Measurements from ENCODE around the gene SYNE4. TPM values are rescaled to one million over a fixed set of nuclear protein-coding genes. Genes with fewer than 3 reads are reported as not detected.

The SYNE4 gene
- total and polyA plus RNA-seq, 2 of the 13 experiments (the other 11 are each of a cell fraction or from before 2014, with no cell fraction given): 13.7 to 23.0 TPM

DNA sequence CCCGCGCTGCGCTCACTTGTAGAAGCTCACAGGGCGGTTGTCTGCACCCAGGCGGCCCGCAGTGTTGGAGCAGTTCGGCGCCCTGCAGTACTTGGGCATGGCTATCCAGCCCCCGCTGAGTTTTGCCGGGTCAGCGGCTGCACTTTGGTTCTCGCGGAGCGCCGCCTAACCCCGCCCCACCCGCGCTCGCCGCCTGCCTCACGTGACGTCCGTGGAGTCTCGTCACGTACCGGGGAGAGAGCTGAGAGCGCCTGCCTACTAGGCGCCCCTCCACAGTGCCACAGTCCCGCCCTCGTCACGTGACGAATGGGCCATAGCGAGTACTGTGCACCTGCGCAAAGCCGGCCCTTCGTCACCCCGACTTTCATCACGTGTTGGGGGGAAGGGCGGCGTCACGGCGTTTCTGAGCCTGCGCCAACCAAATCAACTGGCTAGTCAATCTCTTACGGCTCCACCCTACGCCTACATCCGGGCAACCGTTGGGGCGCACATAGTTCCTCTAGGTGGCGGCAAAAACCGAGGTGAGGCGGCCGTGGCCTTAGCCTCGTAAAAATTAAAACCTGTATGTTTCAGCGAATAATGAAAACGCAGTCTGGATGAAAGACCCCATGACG lies 45.6 kb upstream of the SYNE4 start, which contains the start of gene THAP8 (continued):
- no peak for TF ChIP-seq MAFG (CRISPR knock-in tag; IDR thresholded peaks at IDR 0.05)
- TF ChIP-seq HNRNPL (IDR thresholded peaks at IDR 0.05; ENCODE audit: low read depth, low read length): 0 out of 2 replicates have a peak, but pooled peaks have one; percentile 35
- TF ChIP-seq ZNF788 (CRISPR knock-in tag; IDR thresholded peaks at IDR 0.05; ENCODE audit: borderline replicate concordance): peak; percentile 71; the same call in 1 of the 2 replicates
- TF ChIP-seq ONECUT2 (CRISPR knock-in tag; IDR thresholded peaks at IDR 0.05): no peak
- TF ChIP-seq DZIP1 (CRISPR knock-in tag; IDR thresholded peaks at IDR 0.05): peak; percentile 80
- peak; percentile 69 for TF ChIP-seq ZFP37 (CRISPR knock-in tag; IDR thresholded peaks at IDR 0.05; ENCODE audit: borderline replicate concordance)
- TF ChIP-seq KDM1A (CRISPR knock-in tag; IDR thresholded peaks at IDR 0.05): no peak
- no peak; the same call in 1 of the 2 replicates for TF ChIP-seq ZSCAN9 (CRISPR knock-in tag; IDR thresholded peaks at IDR 0.05; ENCODE audit: borderline replicate concordance)
- TF ChIP-seq, protein P1, sequence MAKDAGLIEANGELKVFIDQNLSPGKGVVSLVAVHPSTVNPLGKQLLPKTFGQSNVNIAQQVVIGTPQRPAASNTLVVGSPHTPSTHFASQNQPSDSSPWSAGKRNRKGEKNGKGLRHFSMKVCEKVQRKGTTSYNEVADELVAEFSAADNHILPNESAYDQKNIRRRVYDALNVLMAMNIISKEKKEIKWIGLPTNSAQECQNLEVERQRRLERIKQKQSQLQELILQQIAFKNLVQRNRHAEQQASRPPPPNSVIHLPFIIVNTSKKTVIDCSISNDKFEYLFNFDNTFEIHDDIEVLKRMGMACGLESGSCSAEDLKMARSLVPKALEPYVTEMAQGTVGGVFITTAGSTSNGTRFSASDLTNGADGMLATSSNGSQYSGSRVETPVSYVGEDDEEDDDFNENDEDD (CRISPR knock-in tag; IDR thresholded peaks at IDR 0.05; ENCODE audit: borderline replicate concordance): peak; percentile 54
- no peak for TF ChIP-seq PRPF4 (IDR thresholded peaks at IDR 0.05; ENCODE audit: low read depth, low read length, poor library complexity, severe bottlenecking)
- TF ChIP-seq, protein P2, sequence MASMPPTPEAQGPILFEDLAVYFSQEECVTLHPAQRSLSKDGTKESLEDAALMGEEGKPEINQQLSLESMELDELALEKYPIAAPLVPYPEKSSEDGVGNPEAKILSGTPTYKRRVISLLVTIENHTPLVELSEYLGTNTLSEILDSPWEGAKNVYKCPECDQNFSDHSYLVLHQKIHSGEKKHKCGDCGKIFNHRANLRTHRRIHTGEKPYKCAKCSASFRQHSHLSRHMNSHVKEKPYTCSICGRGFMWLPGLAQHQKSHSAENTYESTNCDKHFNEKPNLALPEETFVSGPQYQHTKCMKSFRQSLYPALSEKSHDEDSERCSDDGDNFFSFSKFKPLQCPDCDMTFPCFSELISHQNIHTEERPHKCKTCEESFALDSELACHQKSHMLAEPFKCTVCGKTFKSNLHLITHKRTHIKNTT (CRISPR knock-in tag; IDR thresholded peaks at IDR 0.05): no peak; the same call in 1 of the 2 replicates
- TF ChIP-seq SMC3 (IDR thresholded peaks at IDR 0.05; ENCODE audit: low read length): no peak
- TF ChIP-seq ATM (IDR thresholded peaks at IDR 0.05; ENCODE audit: borderline replicate concordance): no peak
- TF ChIP-seq SAFB2 (CRISPR knock-in tag; IDR thresholded peaks at IDR 0.05; ENCODE audit: borderline replicate concordance, low read depth): no peak
- no peak for TF ChIP-seq ZNF646 (CRISPR knock-in tag; IDR thresholded peaks at IDR 0.05)
- no peak for TF ChIP-seq CREBL2 (CRISPR knock-in tag; IDR thresholded peaks at IDR 0.05; ENCODE audit: borderline replicate concordance)
- TF ChIP-seq ZNF460 (CRISPR knock-in tag; IDR thresholded peaks at IDR 0.05; ENCODE audit: borderline replicate concordance): no peak; the same call in 1 of the 2 replicates
- TF ChIP-seq ZNF451 (CRISPR knock-in tag; IDR thresholded peaks at IDR 0.05): 0 out of 2 replicates have a peak, but pooled peaks have one; percentile 72

Data from HepG2 (cell line).